Measurements from ENCODE around the gene TTLL5. TPM values are rescaled to one million over a fixed set of nuclear protein-coding genes. Genes with fewer than 3 reads are reported as not detected.

The TTLL5 gene
- total RNA-seq, 3 donors from 2014 or later = 30.8 to 51.0 (median 32.8) TPM

DNA sequence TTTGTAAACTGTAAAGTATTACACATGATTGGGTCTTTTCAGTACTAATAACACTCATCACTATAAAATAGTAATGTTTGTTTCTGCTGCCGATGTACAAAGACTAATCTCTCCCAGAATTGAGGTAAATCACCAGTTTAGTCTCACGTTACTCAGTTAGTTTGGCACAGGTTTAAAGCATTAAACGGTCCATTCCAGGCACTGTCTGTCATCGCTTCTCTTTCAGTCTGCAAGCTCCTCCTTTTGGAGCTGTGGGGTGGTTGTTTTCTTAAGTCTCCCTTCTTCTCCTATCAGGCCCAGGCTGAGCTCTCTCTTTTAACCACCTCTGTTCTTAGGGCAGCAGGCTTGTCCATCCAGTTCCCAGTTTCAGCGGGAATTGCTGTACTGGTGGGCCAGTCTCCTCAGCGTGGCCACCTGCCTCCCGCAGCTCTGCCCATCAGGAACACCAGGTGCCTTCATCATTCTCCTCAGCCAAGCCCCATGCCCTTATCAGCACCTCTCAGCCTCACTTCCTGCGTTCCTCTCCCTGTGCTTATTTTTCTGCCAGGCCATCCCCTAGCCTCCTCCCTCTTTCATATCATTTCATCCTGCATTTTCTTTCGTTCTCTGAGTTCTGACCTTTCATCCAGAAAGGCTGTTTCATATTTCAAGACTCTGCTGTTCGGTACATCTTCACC, 171.7 kb downstream of the TTLL5 start:
- Histone ChIP-seq H3K4me1 (ENCODE audit: low read depth) (peaks cover 10% of the 10 kb centered on the region), H3K36me3 (ENCODE audit: low read depth) (no peaks in the 10 kb centered on the region), H3K4me3 (no peak overlapping the region), H3K9me3 (no peaks in the 10 kb centered on the region)
- TF ChIP-seq, protein P1, sequence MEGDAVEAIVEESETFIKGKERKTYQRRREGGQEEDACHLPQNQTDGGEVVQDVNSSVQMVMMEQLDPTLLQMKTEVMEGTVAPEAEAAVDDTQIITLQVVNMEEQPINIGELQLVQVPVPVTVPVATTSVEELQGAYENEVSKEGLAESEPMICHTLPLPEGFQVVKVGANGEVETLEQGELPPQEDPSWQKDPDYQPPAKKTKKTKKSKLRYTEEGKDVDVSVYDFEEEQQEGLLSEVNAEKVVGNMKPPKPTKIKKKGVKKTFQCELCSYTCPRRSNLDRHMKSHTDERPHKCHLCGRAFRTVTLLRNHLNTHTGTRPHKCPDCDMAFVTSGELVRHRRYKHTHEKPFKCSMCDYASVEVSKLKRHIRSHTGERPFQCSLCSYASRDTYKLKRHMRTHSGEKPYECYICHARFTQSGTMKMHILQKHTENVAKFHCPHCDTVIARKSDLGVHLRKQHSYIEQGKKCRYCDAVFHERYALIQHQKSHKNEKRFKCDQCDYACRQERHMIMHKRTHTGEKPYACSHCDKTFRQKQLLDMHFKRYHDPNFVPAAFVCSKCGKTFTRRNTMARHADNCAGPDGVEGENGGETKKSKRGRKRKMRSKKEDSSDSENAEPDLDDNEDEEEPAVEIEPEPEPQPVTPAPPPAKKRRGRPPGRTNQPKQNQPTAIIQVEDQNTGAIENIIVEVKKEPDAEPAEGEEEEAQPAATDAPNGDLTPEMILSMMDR (IDR thresholded peaks at IDR 0.05) = no peak
- no peak for DNase-seq
- intact Hi-C loops (cut with DNase I, micrococcal nuclease) = no loop called here
- peak; percentile 58 for ATAC-seq

- TF ChIP-seq, protein P1 (IDR thresholded peaks at IDR 0.05) = no peak
- no peak for DNase-seq
Measured at GRCh38 chr14:75833326-75834020, 172.4 kb downstream of the TTLL5 start.

DNA sequence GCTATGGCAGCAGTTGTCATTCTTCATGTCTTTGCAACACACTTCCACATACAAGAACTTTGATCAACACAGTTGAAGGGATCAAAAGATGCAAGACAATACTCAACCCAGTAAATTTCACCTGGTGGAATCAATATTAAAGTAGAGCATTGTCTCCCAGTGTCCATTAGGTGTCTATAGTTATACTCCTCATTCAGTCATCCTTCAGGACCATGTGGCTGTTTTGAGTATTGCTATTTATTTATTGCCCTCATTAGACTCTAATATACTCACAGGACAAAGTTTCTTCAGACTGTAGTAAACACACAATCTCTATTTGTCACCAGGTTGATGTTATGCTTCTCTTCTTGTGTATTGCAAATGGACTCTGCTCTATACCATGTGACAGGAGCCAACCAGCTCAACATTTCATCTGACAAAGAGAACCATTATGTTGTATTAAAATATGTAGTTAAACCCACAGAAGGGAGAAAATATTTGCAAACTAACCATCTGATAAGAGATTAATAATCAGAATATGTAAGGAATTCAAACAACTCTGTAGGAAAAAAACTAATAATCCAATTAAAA, 174.2 kb downstream of the TTLL5 start:
- DNase-seq (no peak), ATAC-seq (no peak)
- no peaks in the 10 kb centered on the region for H3K36me3 ChIP-seq (ENCODE audit: low read depth)
- H3K4me1 ChIP-seq (ENCODE audit: low read depth) = peaks cover 10% of the 10 kb centered on the region
- no peaks in the 10 kb centered on the region for H3K9me3 ChIP-seq
- TF ChIP-seq, protein P1 (IDR thresholded peaks at IDR 0.05) = no peak
- no peak overlapping the region for H3K4me3 ChIP-seq
- intact Hi-C loops (cut with DNase I, micrococcal nuclease) = no loop called here

More at GRCh38 chr14:75833326-75834020, 172.4 kb downstream of the TTLL5 start:
- Histone ChIP-seq H3K4me3 (no peak overlapping the region), H3K9me3 (no peaks in the 10 kb centered on the region), H3K4me1 (ENCODE audit: low read depth) (peaks cover 10% of the 10 kb centered on the region), H3K36me3 (ENCODE audit: low read depth) (no peaks in the 10 kb centered on the region)
- ATAC-seq = no peak
- intact Hi-C loops (cut with DNase I, micrococcal nuclease) = no loop called here

- Histone ChIP-seq H3K9me3 (no peaks in the 10 kb centered on the region), H3K4me1 (ENCODE audit: low read depth) (peaks cover 10% of the 10 kb centered on the region), H3K36me3 (ENCODE audit: low read depth) (no peaks in the 10 kb centered on the region), H3K4me3 (no peak overlapping the region)
- TF ChIP-seq, protein P1 (IDR thresholded peaks at IDR 0.05) = no peak
- intact Hi-C loops (cut with DNase I, micrococcal nuclease) = no loop called here
- no peak for ATAC-seq
- DNase-seq = no peak
Measured at GRCh38 chr14:75835737-75836136, 174.7 kb downstream of the TTLL5 start.

DNA sequence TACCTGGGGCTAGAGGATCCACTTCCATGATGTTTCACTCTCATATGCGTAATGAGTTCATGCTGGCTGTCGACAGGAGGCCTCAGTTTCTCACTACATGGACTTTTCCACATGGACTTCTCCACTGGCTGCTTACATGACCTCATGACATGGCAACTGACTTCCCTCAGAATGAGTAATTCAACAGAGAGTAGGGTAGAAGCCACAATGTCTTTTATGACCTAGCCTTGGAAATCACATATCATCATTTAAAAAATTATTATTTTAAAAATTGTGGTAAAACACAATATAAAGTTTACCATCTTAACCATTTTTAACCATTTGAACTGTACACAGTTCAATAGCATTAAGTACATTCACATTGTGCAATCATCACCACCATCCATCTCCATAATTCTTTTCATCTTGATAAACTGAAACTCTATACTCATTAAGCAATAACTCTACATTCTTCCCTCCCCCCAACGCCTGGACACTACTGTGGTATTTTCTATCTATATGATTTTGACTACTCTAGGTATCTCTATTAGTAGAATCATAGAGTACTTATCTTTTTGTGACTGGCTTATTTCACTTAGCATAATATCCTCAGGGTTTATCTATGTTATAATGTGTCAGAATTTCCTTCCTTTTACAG, 176.2 kb downstream of the TTLL5 start:
- ATAC-seq (no peak), DNase-seq (no peak)
- Histone ChIP-seq H3K4me3 (no peak overlapping the region), H3K9me3 (no peaks in the 10 kb centered on the region), H3K4me1 (ENCODE audit: low read depth) (peaks cover 4% of the 10 kb centered on the region), H3K36me3 (ENCODE audit: low read depth) (no peaks in the 10 kb centered on the region)
- TF ChIP-seq, protein P1 (IDR thresholded peaks at IDR 0.05) = no peak
- intact Hi-C loops (cut with DNase I, micrococcal nuclease) = no loop called here
